ENCODE results near the gene ZBTB20.

Gene ZBTB20

GRCh38 chr3:114892880-114893279 lies 254.2 kb downstream of the ZBTB20 start:
- TF ChIP-seq CTCF (IDR thresholded peaks at IDR 0.05; ENCODE audit: extremely low read depth, missing control alignments) = no peak
- no peak for DNase-seq (ENCODE audit: low spot score)

GRCh38 chr3:114892131-114892879 lies 254.8 kb downstream of the ZBTB20 start:
- no peak for DNase-seq (ENCODE audit: low spot score)
- no peak for TF ChIP-seq CTCF (IDR thresholded peaks at IDR 0.05; ENCODE audit: extremely low read depth, missing control alignments)

GRCh38 chr3:114887806-114888205 lies 259.3 kb downstream of the ZBTB20 start:
- DNase-seq (ENCODE audit: low spot score) = no peak
- no peak for TF ChIP-seq CTCF (IDR thresholded peaks at IDR 0.05; ENCODE audit: extremely low read depth, missing control alignments)

- DNase-seq (ENCODE audit: low spot score) = no peak
- TF ChIP-seq CTCF (IDR thresholded peaks at IDR 0.05; ENCODE audit: extremely low read depth, missing control alignments) = no peak
Observed at GRCh38 chr3:114886905-114887304, 260.2 kb downstream of the ZBTB20 start.

- no peak for TF ChIP-seq CTCF (IDR thresholded peaks at IDR 0.05; ENCODE audit: extremely low read depth, missing control alignments)
- DNase-seq (ENCODE audit: low spot score) = no peak
Observed at GRCh38 chr3:114884213-114884923, 262.7 kb downstream of the ZBTB20 start.

- no peak for TF ChIP-seq CTCF (IDR thresholded peaks at IDR 0.05; ENCODE audit: extremely low read depth, missing control alignments)
Observed at GRCh38 chr3:114880078-114880477, 267.0 kb downstream of the ZBTB20 start.

More at GRCh38 chr3:114880078-114880477, 267.0 kb downstream of the ZBTB20 start:
- no peak for DNase-seq (ENCODE audit: low spot score)

Data from GM20000 (cell line).